ENCODE data around the gene ANXA5.
A peak's percentile ranks its signal among the peaks of the same experiment; 100 is the strongest.
"Not testable (repeated sequence)": the region's sequence is repeated elsewhere in the genome, so short reads cannot be mapped to it uniquely, and the experiment has no call there.

Gene ANXA5

DNA sequence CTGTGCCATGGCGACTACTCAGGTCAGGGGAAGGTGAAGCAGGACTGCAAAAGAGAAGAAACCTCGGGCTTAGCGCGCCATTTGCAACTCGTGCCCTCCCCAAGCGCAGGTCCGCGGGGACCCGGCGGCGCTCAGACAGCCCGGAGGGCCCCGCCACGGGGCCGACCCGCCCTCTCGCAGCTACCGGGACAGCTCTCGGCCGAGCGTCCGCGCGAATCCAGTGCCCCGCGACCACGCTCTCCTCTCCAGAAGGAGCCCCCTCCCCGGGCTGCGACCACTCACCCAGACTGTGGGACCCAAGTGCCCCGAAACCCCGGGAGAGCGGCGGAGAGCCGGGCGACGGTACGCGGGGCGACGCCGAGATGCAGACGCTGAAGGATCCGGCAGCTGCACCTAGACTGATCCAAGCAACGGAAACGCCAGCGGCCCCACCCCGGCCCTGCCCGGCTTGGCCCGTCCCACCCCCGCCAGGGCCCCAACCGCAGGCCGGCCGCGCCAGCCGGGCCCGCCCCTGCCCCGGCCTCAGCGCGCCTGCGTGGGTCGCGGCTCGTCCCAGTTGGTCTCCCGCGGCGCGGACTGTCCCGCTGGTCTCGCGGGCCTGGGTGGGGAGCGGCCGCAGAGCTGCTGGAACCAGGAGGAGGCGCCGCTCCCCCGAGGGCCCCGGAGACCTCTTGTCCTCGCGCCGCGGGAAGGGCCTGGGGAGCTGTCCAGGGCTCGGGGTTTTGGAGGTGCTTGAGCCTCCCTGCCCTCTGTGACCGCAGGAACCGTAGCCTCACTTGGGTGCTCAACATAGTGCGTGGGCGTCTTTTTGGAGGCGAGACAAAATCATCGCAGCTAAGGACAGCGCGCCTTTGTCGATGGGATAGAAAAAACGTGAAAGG is at the start of gene ANXA5:
Gene ANXA5 (minus strand): TSS at position 400 of the 881 bp plus-strand sequence. CDS start 391 bp downstream, at position 9.
- DNase-seq (ENCODE audit: low read depth in 3 of 3) = peak; percentile 28 to 51 (median 36)

DNA sequence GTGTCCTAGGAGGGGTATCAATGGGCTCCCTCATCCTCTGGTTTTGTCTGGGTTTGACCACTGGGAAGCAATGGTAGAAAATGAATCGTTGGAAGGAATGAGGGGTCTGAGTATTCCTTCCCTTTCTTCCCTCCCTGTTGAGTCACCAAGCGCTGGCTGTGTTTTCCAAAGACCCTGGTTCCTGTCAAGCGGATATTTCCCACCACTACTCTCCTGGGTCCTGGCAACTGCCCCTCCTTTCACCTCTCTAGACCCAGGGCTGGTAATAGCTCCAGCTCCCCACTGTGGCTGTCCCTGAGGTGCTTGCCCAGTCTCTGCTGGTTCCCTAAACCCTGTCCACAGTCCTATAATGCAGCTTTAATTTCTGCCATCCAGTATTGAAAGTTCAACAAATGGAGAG is 46.0 kb upstream of the ANXA5 start:
- DNase-seq (ENCODE audit: low read depth in 3 of 3) = no peak

DNA sequence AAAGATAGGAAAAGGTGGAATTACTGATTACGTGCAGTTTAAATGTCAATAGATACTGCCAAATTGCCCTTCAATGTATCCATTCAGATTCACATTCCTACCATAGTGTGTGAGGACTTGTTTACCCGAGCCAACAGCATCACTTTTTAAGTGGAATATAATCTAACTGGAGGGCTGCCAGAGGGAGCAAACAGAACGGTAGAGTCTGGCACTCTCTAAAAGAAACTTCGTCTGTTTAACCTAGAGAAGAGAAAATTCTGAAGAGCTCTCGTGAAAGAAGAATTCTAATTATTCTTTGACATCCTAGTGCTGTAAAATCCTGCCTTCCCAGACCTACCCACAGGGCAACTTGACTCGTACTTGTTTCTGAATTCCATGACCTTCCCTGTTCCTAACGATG is 45.0 kb upstream of the ANXA5 start:
- no peak for DNase-seq (ENCODE audit: low read depth in 3 of 3)

DNA sequence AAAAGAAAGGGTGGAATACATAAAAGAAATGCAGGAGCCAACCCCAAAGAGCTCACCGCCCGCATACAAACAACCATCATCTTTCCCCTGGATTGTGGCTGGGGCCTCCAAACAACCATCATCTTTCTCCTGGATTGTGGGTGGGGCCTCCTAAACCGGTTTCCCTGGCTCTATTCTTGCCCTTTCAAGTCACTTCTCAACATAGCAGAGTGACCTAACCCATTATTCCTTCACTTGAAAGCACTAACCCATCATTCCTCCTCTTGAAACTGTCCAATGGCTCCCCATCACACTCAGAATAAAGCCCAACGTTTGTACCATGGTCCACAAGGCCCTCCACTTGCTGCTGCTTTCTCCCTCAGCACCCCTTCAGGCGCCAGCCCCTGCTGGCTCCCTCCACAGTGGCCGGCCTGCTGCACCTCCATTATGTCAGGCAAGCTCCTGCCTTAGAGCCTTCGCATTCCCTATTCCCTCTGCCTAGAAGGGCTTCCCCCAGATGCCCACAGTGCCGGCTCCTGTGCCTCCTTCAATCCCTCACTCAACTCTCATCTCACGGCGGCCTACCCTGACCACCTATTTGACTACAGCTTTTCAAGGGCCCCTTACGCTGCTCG is 44.1 kb upstream of the ANXA5 start:
- DNase-seq (ENCODE audit: low read depth in 3 of 3) = no peak

DNA sequence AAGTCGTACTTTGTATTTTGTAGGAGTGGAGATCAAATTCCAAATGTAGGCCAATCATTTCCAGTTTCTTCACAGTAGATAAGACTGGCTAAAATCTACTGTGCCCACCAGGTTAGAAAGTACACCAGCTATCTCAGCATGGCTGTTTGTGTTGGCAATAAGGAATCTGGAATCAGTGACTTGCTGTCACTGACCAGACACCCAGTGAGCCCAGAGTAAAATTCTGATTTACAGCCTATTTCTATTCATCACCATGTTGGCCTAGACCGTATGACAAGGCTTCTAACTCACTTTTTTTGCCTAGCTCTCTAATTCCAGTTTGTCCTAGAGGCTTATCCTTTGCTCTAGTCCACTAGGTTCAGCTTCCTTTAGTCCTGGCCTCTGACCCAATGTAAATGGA is 42.8 kb upstream of the ANXA5 start:
- no peak for DNase-seq (ENCODE audit: low read depth in 3 of 3)

DNA sequence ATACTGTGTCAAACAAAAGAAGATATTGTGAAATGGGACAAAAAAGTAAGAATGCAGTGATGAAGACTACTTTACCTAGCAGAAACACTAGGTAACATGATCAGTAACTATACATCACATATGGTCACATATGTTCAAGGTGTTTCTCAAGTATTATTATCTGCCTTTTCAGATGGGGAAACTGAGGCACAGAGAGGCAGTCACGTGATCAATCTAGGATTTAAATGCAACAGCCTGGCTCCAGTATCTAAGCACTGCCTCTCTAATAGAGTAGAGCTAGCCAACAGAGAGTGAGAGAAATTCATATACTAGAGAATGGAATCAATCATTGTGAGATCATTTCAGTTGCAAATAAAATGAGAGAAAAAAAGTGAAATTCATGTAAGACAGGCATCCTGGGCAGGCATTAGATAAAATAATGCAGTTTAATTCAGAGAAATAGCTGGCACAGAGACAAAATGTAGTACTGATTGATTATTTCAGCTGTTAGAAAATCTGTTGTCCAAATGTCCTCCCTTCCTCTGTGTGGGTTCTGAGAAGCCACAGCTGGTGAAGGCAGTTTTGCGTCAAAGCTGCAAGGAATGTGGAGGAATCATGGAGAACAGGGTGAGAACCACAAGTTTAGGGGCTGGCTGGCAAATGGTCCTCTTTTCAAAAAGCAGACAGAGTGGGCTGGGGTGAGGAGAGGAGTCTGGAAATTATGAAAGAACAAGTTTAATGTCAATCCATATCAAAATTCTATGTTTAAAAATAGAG is 42.2 kb upstream of the ANXA5 start:
- no peak for DNase-seq (ENCODE audit: low read depth in 3 of 3)

DNA sequence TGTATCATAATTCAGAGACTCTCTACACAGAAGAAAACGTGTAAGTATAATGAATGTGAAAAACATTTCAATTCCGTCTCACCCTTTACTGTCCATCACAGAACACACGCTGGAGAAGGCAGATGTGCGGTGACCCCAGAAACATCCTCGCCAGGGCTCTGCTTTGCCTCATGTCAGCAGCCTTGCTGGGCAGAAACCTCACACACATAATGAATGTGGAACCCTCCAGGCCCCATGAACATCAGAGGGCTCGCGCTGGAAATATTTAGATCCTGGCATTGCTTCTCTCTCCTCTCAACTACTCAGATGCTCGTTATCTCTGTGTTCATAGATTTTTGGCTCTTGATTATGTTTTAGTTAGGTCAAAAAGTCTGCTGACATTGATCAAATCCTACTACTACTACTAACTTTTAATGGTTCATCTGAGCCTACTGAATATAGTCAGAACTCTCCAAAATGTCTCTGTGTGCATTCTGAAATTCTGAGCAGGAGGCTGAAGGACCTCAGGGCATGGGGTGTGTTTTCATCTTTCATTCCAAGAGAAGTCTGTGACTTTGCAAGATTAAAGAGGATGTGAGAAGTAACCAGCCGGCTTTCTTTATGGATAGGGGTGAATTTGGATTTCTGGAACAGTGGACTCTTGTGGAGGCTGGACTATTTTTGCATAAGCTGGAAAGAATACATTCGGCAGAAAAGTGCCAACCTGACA is 41.2 kb upstream of the ANXA5 start:
- no peak for DNase-seq (ENCODE audit: low read depth in 3 of 3)

DNA sequence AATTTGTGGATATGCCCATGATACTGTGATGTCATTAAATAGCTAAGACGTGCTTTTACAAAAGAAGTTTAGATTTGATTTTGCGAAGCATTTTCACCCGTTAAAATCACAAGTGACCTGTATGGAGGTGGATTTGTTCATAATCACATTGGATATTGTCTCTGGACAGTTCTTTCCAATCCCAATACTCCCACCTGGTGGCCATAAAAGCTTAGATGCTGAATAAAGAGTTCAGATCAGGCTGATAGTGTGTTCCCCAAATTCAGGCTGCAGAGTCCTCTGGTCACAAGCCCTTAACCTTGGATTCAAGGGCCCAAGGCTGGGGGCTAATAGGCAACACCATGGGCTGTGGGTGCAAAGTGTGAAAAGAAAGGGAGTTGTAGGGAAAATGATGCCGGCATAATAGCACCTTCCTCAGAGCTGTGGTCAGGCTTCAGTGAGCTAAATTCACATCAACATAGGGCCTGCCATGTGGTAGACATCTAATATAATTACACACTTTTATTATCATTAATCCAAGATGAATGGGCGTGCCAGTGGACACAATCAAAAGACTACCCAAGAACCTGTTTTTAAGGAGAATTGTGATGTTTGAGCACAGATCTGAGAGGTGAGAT is 40.1 kb upstream of the ANXA5 start:
- no peak for DNase-seq (ENCODE audit: low read depth in 3 of 3)

DNA sequence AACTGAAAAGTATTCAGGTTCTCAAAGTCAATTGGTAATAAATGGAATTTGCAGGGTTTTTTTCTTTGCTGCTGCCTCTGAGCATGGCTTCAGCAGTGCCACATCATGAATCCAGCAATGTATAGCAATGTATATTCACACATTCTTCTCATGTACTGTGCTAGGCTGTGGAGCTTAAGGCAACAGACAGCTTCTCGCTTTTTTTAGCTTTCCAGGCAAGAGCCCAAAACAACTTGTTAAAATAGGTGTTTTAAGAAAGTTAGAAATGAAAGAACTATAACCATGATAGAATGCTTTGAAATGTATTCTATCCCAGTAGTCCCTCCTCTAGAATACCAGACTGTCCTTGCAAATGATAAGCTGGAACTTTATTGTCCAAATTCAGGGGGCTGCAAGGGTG is 37.8 kb upstream of the ANXA5 start:
- DNase-seq (ENCODE audit: low read depth in 3 of 3) = no peak

DNA sequence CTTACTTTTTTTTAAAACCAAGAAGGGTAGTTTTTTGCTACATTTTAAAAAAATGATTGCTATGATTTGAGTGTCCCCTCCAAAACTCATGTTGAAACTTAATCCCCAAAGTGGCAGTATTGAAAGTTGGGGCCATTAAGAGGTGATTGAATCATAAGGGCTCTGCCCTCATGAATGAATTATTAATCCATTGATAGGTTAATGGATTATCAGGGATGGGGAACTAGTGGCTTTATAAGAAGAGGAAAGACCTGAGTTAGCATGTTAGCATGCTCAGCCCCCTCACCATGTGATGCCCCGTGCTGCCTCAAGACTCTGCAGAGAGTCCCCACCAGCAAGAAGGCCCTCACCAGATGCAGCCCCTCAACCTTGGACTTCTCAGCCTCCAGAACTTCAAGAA is 37.2 kb upstream of the ANXA5 start:
- no peak for DNase-seq (ENCODE audit: low read depth in 3 of 3)

DNA sequence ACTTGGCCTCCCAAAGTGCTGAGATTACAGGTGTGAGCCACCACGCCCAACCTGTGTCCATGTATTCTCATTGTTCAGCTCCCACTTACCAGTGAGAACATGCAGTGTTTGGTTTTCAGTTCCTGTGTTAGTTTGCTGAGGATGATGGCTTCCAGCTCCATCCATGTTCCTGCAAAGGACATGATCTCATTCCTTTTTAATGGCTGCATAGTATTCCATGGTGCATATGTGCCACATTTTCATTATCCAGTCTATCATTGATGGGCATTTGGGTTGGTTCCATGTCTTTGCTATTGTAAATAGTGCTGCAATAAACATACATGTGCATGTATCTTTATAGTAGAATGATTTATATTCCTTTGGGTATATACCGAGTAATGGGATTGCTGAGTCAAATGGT is 33.0 kb upstream of the ANXA5 start:
- DNase-seq (ENCODE audit: low read depth in 3 of 3) = not testable (repeated sequence)

DNA sequence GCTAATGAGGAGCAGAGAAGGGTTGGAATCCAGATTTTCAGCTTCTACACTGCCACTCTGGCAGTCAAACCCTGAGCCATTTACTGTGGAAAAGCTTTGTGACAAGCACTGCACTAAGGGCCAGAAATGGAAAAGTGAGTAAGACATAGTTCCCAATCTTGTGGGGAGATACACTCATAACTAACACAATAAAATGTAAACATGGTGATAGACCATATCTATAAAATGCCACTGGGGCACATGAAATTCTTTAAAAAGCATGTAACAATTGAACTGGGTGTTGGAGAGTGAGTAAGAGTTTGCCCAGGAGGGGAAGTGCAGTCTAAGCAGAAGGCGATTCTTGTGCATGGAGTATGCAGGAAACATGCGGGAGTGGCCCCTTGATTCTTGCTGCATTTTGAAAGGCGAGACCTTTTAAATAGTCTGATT is 32.0 kb upstream of the ANXA5 start:
- DNase-seq (ENCODE audit: low read depth in 3 of 3) = no peak

DNA sequence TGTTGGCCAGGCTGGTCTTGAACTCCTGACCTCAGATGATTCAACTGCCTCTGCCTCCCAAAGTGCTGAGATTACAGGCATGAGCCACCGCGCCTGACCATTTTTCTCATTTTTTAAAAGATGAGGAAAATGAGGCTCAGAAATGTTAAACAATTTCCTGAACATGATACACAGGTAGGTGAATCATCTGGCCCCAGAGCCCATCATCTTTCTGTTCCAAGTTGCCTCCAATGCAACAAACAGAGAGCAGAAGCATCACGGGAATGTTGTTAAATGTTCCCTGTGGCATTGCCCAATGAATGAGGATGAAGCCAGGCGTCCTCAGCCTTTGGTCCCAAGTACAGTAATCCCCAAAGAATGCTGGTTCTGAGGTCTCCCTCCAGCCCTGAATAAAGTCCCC is 31.3 kb upstream of the ANXA5 start:
- no peak for DNase-seq (ENCODE audit: low read depth in 3 of 3)

DNA sequence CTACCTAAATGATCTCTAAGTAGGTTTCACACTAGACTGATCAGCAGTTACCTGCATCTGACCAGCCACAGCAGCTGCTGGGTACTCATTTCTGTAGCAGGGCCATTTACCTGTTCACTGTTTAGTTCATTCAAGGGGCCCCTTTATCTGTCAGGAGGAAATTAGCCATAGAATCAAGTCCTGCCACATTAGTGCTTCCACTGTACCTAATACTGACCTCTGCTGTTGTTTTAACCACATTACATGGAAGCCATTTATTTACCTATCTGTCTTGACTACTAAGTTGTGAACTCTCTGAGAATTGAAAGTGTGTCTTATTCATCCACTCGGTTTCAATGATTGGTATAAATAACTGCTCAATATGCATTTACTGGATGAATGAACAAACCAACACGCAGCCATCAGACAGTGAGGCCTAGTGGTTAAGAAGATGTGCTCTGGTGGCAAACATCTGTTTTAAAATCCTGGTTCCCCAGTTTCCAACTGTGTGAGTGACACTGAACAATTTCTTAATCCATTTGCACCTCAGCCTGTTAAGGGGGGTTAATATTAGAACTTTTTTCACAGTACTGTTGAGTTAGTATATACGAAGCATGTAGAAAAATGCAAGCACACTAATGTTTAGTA is 30.0 kb upstream of the ANXA5 start:
- DNase-seq (ENCODE audit: low read depth in 3 of 3) = no peak

DNA sequence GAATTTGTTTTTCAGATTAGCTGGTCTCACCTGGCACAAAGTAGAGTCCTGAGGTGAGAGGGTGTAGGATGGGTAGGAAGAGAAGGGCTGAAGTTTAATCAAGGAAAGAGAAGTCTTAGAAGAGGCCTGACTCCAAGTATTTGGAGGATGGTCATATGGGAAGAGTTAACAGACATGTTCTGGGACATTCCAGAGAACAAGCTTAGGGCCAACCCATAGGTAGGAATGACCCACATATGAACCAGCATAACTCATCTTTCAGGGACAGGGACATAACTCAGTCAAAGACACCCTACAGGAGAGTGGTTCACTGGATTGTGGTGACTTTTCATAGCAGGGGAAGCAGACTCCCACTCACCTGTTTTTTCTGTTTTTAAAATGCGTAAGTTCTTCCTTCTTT is 27.9 kb upstream of the ANXA5 start:
- DNase-seq (ENCODE audit: low read depth in 3 of 3) = no peak

DNA sequence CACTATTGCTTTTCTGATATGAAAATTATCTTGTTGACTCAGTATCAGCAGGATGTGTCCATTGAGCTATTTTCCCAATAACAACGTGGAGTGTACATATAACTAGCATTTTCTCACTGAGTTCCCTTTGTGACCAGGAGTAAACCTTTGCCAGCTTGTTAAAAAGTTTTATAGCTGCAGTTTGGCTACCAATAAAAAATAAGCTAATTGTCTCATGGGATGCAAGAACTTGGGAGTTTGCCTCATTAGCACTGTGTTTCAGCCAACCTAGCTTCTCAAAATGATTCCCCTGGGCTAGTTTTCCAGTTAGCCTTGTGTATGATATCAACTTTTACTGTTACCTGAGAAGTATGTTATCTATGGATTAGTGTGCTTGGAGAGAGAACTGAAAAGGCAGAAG is 24.9 kb upstream of the ANXA5 start:
- no peak for DNase-seq (ENCODE audit: low read depth in 3 of 3)

DNA sequence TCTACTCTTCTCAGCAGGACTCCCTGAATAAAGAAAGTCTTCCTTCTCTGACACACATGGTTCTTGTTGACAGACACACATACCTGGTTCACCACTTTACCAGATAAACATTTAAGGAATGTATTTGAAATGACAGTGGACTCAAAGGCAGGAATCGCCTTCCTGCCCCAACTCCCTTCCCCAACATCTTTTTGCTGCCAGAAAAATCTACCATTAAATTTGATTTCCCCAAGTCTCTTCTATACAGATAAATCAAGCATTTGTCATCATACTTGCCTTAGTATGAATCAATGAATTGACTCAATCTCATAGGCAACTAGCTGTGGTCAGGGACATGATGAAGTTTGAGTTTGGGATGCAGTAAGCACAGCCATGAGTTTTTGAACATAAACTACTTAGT is 23.3 kb upstream of the ANXA5 start:
- DNase-seq (ENCODE audit: low read depth in 3 of 3) = no peak

DNA sequence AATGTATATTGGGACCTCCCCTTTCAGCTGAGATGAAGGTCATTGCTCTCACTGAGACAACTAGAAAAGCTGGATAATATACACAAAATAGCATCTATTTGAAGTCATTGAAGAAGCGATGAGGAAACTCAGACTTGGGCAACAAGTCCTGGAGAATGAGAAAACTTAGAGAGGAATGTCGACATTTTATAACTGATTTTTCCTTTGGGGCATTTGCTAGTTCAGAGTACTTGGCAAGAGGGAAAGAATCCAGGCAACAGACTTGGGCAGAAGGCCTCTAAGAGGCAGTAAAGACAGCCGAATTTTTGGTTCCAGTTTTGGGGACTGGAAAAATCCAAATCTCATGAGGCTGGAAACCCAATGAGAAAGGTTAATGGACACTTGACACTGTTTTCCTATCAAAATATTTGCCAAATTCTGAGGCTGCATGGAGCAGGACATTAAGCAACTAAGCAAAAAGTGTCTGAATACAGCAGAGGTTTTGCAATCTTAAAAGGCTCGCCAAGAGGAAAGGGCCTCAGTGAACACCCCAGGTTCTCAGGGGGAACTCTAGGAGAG is 21.0 kb upstream of the ANXA5 start:
- no peak for DNase-seq (ENCODE audit: low read depth in 3 of 3)

DNA sequence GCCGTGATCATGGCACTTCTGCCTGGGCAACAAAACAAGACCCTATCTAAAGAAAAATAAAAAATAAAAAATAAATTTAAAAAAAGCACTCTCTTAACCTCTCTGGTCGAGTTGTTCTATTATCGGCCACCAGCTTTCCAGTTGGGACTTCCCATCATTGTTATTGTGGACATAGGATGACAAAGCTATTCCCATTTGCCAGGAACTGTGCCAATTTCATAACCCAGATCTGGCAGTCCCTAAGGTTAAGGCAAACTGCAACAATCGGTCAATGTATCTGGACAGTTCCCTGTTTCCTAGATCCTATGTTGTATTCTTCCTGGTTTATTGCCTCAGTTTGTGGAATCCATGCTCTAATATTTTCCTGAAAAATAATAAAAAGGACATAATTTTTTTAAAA is 17.8 kb upstream of the ANXA5 start:
- no peak for DNase-seq (ENCODE audit: low read depth in 3 of 3)

DNA sequence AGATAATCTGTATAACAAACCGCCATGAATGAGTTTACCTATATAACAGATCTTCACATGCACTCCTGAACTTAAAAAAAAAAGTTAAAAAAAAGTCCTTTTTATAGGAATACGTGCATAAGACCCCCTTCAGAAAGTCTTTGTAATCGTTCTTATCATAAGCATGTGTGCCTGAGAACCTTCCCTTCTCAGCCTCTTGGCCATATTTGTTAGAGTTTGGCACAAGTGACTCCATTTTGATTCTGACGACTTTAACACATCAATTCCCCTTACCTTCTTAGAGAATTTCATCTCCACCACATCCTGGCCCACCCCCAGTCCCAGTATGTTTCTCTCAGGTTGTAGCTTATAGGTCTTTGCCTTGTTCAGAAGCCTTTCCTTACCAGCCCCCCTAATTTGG is 16.0 kb upstream of the ANXA5 start:
- no peak for DNase-seq (ENCODE audit: low read depth in 3 of 3)
